H9 (cell line): Measurements from ENCODE around the gene RANGRF. TPM values are rescaled to one million over a fixed set of nuclear protein-coding genes. Genes with fewer than 3 reads are reported as not detected.

Experiments used
- DNase-seq: peaks from one replicate; pipeline ENCODE4 v3.0.0-alpha.2; 2017
- H2AFZ ChIP-seq: one replicate; pipeline ENCODE4 v1.6.1; 2013; ENCODE audit warnings: mild to moderate bottlenecking, low read length, control low read depth, moderate library complexity
- H2AK5ac ChIP-seq: 2 replicates; pipeline ENCODE4 v1.6.1; 2013; ENCODE audit warnings: low read length, control low read depth, mixed read lengths; ENCODE audit not compliant: insufficient read length
- H2BK120ac ChIP-seq: one replicate; pipeline ENCODE4 v1.6.1; 2013; ENCODE audit warnings: low read depth, mild to moderate bottlenecking, low read length, control low read depth, inconsistent platforms; ENCODE audit not compliant: poor library complexity, severe bottlenecking
- H2BK12ac ChIP-seq: 2 replicates; pipeline ENCODE4 v1.6.1; 2013; ENCODE audit warnings: low read length, control low read depth, mixed read lengths, low read depth; ENCODE audit not compliant: insufficient read length
- H2BK15ac ChIP-seq: 2 replicates; pipeline ENCODE4 v1.6.1; 2013; ENCODE audit warnings: low read depth, low read length, control low read depth
- H2BK20ac ChIP-seq: one replicate; pipeline ENCODE4 v1.6.1; 2013; ENCODE audit warnings: low read depth, mild to moderate bottlenecking, low read length, control low read depth, inconsistent platforms; ENCODE audit not compliant: poor library complexity, severe bottlenecking
- H2BK5ac ChIP-seq: 2 replicates; pipeline ENCODE4 v1.6.1; 2013; ENCODE audit warnings: low read length, control low read depth, mixed read lengths; ENCODE audit not compliant: insufficient read length
- H3K14ac ChIP-seq: 2 replicates; pipeline ENCODE4 v1.6.1; 2013; ENCODE audit warnings: low read length, control low read depth; ENCODE audit not compliant: insufficient read depth
- H3K18ac ChIP-seq: 2 replicates; pipeline ENCODE4 v1.6.1; 2013; ENCODE audit warnings: low read depth, mild to moderate bottlenecking, mixed read lengths, low read length, control low read depth; ENCODE audit not compliant: insufficient read length
- H3K23ac ChIP-seq: 2 replicates; pipeline ENCODE4 v1.6.1; 2013; ENCODE audit warnings: low read length, control low read depth, mixed read lengths, low read depth; ENCODE audit not compliant: insufficient read length
- H3K23me2 ChIP-seq: 2 replicates; pipeline ENCODE4 v1.6.1; 2013; ENCODE audit warnings: low read depth, mild to moderate bottlenecking, mixed read lengths, low read length, control low read depth; ENCODE audit not compliant: insufficient read length, poor library complexity, severe bottlenecking
- H3K27ac ChIP-seq: 2 replicates; pipeline ENCODE4 v1.5.1; 2013; ENCODE audit warnings: low read length, control low read depth, mixed read lengths, low read depth; ENCODE audit not compliant: insufficient read length
- H3K27me3 ChIP-seq: 2 replicates; pipeline ENCODE4 v1.6.1; 2013; ENCODE audit warnings: low read length, control low read depth, inconsistent platforms; ENCODE audit not compliant: insufficient read depth
- H3K4ac ChIP-seq: 2 replicates; pipeline ENCODE4 v1.6.1; 2013; ENCODE audit warnings: low read depth, mild to moderate bottlenecking, control low read depth, inconsistent platforms, low read length, moderate library complexity
- H3K4me1 ChIP-seq: 2 replicates; pipeline ENCODE4 v1.6.1; 2013; ENCODE audit warnings: low read length, control low read depth, inconsistent platforms; ENCODE audit not compliant: insufficient read depth
- H3K4me2 ChIP-seq: 2 replicates; pipeline ENCODE4 v1.6.1; 2013; ENCODE audit warnings: low read length, control low read depth, mixed read lengths; ENCODE audit not compliant: insufficient read length, insufficient read depth
- H3K56ac ChIP-seq: 2 replicates; pipeline ENCODE4 v1.6.1; 2013; ENCODE audit warnings: low read depth, mild to moderate bottlenecking, mixed read lengths, low read length, control low read depth; ENCODE audit not compliant: insufficient read length
- H3K79me1 ChIP-seq: 2 replicates; pipeline ENCODE4 v1.6.1; 2013; ENCODE audit warnings: low read depth, mild to moderate bottlenecking, moderate library complexity, low read length, control low read depth, inconsistent platforms; ENCODE audit not compliant: insufficient read depth, poor library complexity, severe bottlenecking
- H3K79me2 ChIP-seq: 2 replicates; pipeline ENCODE4 v1.6.1; 2013; ENCODE audit warnings: low read length, control low read depth, inconsistent platforms; ENCODE audit not compliant: insufficient read depth
- H3K9ac ChIP-seq: 2 replicates; pipeline ENCODE4 v1.6.1; 2013; ENCODE audit warnings: low read length, control low read depth, mixed read lengths; ENCODE audit not compliant: insufficient read length; ENCODE audit errors: extremely low read depth
- H3K9me3 ChIP-seq: one replicate; pipeline ENCODE4 v1.6.1; 2013; ENCODE audit warnings: low read depth, low read length, inconsistent platforms; ENCODE audit not compliant: control insufficient read depth
- H3T11ph ChIP-seq: one replicate; pipeline ENCODE4 v1.6.1; 2013; ENCODE audit warnings: mild to moderate bottlenecking, low read length, control low read depth, inconsistent platforms
- H4K20me1 ChIP-seq: one replicate; pipeline ENCODE4 v1.6.1; 2013; ENCODE audit not compliant: control insufficient read depth, insufficient read length, insufficient read depth
- H4K5ac ChIP-seq: 2 replicates; pipeline ENCODE4 v1.6.1; 2013; ENCODE audit warnings: low read depth, mild to moderate bottlenecking, mixed read lengths, low read length, control low read depth; ENCODE audit not compliant: insufficient read length
- H4K8ac ChIP-seq: replicated peaks from 2 replicates; pipeline ENCODE4 v1.6.1; 2013; ENCODE audit warnings: low read length, control low read depth, mixed read lengths, low read depth; ENCODE audit not compliant: insufficient read length
- H4K91ac ChIP-seq: 2 replicates; pipeline ENCODE4 v1.6.1; 2013; ENCODE audit warnings: low read depth, mild to moderate bottlenecking, moderate library complexity, mixed read lengths, low read length, control low read depth; ENCODE audit not compliant: insufficient read length
- H3K27ac Mint-ChIP-seq, 3 experiments: 2 replicates in 2 of 3; 3 replicates in 1 of 3; pipeline ENCODE4 v1.8.0; 2020 to 2021; ENCODE audit warnings: mixed read lengths in 3 of 3, mild to moderate bottlenecking in 1 of 3, moderate library complexity in 1 of 3
- H3K27me3 Mint-ChIP-seq: 2 replicates; pipeline ENCODE4 v1.8.0; 2021; ENCODE audit warnings: low read depth, mild to moderate bottlenecking, moderate library complexity, mixed read lengths
- H3K36me3 Mint-ChIP-seq, 3 experiments: 2 replicates in 2 of 3; 3 replicates in 1 of 3; pipeline ENCODE4 v1.8.0; 2020 to 2021; ENCODE audit warnings: low read depth in 3 of 3, mixed read lengths in 3 of 3; ENCODE audit not compliant: insufficient read depth in 1 of 3
- H3K4me1 Mint-ChIP-seq, 2 experiments: 2 replicates each; pipeline ENCODE4 v1.8.0; 2020; ENCODE audit warnings: mixed read lengths in 2 of 2
- H3K4me3 Mint-ChIP-seq, 2 experiments: 2 replicates in 1 of 2; 3 replicates in 1 of 2; pipeline ENCODE4 v1.8.0; 2020 to 2021; ENCODE audit warnings: mild to moderate bottlenecking in 2 of 2, mixed read lengths in 2 of 2, moderate library complexity in 1 of 2
- H3K9me3 Mint-ChIP-seq, 2 experiments: 2 replicates in 1 of 2; 3 replicates in 1 of 2; pipeline ENCODE4 v1.8.0; 2020; ENCODE audit warnings: mild to moderate bottlenecking in 2 of 2, mixed read lengths in 2 of 2, moderate library complexity in 1 of 2
- WGBS: extraction: QIAGEN DNeasy Blood & Tissue Kit; methylation state at CpG from one replicate; pipeline ENCODE4 v1.1.7; 2013; ENCODE audit warnings: missing lambda C conversion rate, low lambda C conversion rate, mixed read lengths; ENCODE audit not compliant: insufficient read length; ENCODE audit errors: extremely low coverage; 5-methylcytosine and 5-hydroxymethylcytosine counted together
- total RNA-seq: library from RNA; stranded (reverse); gene quantifications from 2 replicates; pipeline ENCODE4 v1.2.1, GENCODE V29; 2021
- TF ChIP-seq, protein P1 (sequence below): fragments of 200-600 bp; sonication (generic); conservative IDR thresholded peaks from 3 replicates; pipeline ENCODE4 v1.8.0; 2021; ENCODE audit warnings: antibody characterized with exemption, mild to moderate bottlenecking

RANGRF gene
- total RNA-seq, 1 experiment from 2014 or later: 36.9 TPM

DNA sequence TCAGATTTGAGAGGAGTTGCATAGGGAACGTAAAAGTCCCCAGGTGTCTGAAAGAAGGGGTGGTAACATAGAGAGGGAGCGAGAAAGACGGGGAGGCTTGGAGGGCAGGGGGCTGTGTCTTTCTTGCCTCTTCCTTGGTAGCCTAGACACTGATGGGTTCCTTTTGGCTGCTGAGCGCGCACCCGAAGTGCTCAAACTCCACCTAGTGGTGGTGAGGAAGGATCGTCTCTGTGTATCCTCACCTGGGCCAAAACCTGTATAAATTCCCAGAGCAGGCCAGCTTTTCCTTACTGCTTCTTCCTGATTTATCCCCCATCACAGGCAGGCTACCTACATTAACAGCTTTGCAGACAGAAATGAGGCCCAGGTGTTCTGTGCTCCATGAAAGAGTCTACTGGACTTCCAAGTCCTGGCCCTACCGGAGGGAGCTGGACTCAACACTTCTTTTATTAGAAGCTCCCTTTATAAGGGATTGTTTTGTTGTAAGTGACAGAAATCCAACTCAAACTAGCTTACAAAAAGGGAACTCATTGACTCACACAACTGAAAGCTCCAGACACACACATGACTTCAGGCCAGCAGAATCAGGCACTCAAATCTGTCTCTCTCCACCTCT, 12.3 kb downstream of the RANGRF start:
- H3K18ac ChIP-seq: no peak overlapping the region
- no peak overlapping the region for H3K14ac ChIP-seq
- H2BK12ac ChIP-seq: no peak overlapping the region
- no peak overlapping the region for H2AK5ac ChIP-seq
- H2AFZ ChIP-seq: no peak overlapping the region
- H3K79me1 ChIP-seq: no peaks in the 10 kb centered on the region
- H3K56ac ChIP-seq: no peak overlapping the region
- H3K27ac ChIP-seq: no peak overlapping the region
- H3K4me1 ChIP-seq: no peaks in the 10 kb centered on the region
- H3K27me3 ChIP-seq: no peaks in the 10 kb centered on the region
- H2BK15ac ChIP-seq: no peak overlapping the region
- Mint-ChIP-seq H3K36me3 (no peaks in the 10 kb centered on the region), H3K27me3 (peaks cover 6% of the 10 kb centered on the region; the same call in 1 of the 2 replicates), H3K4me3 (peak overlapping the region in 1 of 2 experiments; percentile 50; a peak in 3 of 5 replicates), H3K4me1 (peaks cover 4 to 5% of the 10 kb centered on the region in 2 experiments; a peak in 3 of 4 replicates), H3K27ac (no peak overlapping the region), H3K9me3 (peaks cover 0 to 6% of the 10 kb centered on the region in 2 experiments; a peak in 1 of 5 replicates)
- no peak overlapping the region for H3K4ac ChIP-seq
- H3K4me2 ChIP-seq: no peak overlapping the region
- no peak overlapping the region for H2BK5ac ChIP-seq
- H3K23me2 ChIP-seq: no peaks in the 10 kb centered on the region
- H4K5ac ChIP-seq: no peak overlapping the region
- no peak overlapping the region for H2BK20ac ChIP-seq
- no peaks in the 10 kb centered on the region for H3K79me2 ChIP-seq
- DNase-seq: peak; percentile 89
- no peaks in the 10 kb centered on the region for H4K20me1 ChIP-seq
- H3T11ph ChIP-seq: no peak overlapping the region
- H4K91ac ChIP-seq: no peak overlapping the region
- no peak overlapping the region for H2BK120ac ChIP-seq
- no peaks in the 10 kb centered on the region for H3K9me3 ChIP-seq
- no peak overlapping the region for H3K9ac ChIP-seq
- H3K23ac ChIP-seq: no peak overlapping the region
- TF ChIP-seq, protein P1, sequence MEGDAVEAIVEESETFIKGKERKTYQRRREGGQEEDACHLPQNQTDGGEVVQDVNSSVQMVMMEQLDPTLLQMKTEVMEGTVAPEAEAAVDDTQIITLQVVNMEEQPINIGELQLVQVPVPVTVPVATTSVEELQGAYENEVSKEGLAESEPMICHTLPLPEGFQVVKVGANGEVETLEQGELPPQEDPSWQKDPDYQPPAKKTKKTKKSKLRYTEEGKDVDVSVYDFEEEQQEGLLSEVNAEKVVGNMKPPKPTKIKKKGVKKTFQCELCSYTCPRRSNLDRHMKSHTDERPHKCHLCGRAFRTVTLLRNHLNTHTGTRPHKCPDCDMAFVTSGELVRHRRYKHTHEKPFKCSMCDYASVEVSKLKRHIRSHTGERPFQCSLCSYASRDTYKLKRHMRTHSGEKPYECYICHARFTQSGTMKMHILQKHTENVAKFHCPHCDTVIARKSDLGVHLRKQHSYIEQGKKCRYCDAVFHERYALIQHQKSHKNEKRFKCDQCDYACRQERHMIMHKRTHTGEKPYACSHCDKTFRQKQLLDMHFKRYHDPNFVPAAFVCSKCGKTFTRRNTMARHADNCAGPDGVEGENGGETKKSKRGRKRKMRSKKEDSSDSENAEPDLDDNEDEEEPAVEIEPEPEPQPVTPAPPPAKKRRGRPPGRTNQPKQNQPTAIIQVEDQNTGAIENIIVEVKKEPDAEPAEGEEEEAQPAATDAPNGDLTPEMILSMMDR: peak; percentile 87
- H4K8ac ChIP-seq: no peak overlapping the region
- WGBS: no CpG with 5 or more reads among the region's 8 CpGs
